HEK293 (cell line): ENCODE data around the gene LCN12.

ENCODE experiments used
- CTCF ChIA-PET: fragments of 350-600 bp; formaldehyde crosslinking; extraction: SDS; loops from one replicate; lab custom pipeline; 2021; ENCODE audit warnings: antibody characterized with exemption; lab: Yijun Ruan, JAX
- POLR2A ChIA-PET: fragments of 300-600 bp; formaldehyde crosslinking; extraction: SDS; loops from one replicate; lab custom pipeline; 2020; ENCODE audit warnings: antibody characterized with exemption, inconsistent platforms; lab: Yijun Ruan, JAX
- H3K27ac ChIP-seq: fragments of 200-500 bp; sonication (Bioruptor generic); 2 replicates; pipeline ENCODE4 v1.5.1; 2014; ENCODE audit warnings: low read depth, low read length, control low read depth, inconsistent platforms; ENCODE audit errors: extremely low read depth
- H3K36me3 ChIP-seq, 2 experiments: fragments of 200-500 bp in 1 of 2; sonication (Bioruptor generic) in 1 of 2; 1 replicate in 1 of 2; 2 replicates in 1 of 2; pipeline ENCODE4 v1.5.1; 2014 to 2017; ENCODE audit warnings: inconsistent platforms in 2 of 2, low read length in 2 of 2; ENCODE audit not compliant: control insufficient read depth in 2 of 2, insufficient read depth in 1 of 2
- H3K4me1 ChIP-seq: fragments of 200-500 bp; sonication (Bioruptor generic); 2 replicates; pipeline ENCODE4 v1.5.1; 2014; ENCODE audit warnings: mild to moderate bottlenecking, low read length, inconsistent platforms; ENCODE audit not compliant: control insufficient read depth, insufficient read depth
- H3K4me3 ChIP-seq: 2 replicates; pipeline ENCODE4 v1.5.1; 2011; ENCODE audit warnings: low read depth, mild to moderate bottlenecking, control low read depth, low read length, moderate library complexity
- H3K9me3 ChIP-seq: fragments of 200-500 bp; sonication (Bioruptor generic); 2 replicates; pipeline ENCODE4 v1.5.1; 2014; ENCODE audit warnings: low read depth, low read length, inconsistent platforms; ENCODE audit not compliant: control insufficient read depth, insufficient read depth
- ATF2 ChIP-seq: fragments of 450-650 bp; formaldehyde crosslinking; IDR thresholded peaks from 2 replicates; pipeline ENCODE4 v1.5.1; 2016; ENCODE audit warnings: missing biosample characterization, missing genetic modification characterization, low read depth
- KLF10 ChIP-seq: fragments of 450-650 bp; IDR thresholded peaks from 2 replicates; pipeline ENCODE4 v1.5.1; 2018; ENCODE audit warnings: missing biosample characterization, mild to moderate bottlenecking, missing genetic modification characterization
- OVOL3 ChIP-seq: fragments of 450-650 bp; formaldehyde crosslinking; IDR thresholded peaks from 2 replicates; pipeline ENCODE4 v1.5.1; 2016; ENCODE audit warnings: missing biosample characterization, missing genetic modification characterization
- PBX3 ChIP-seq: sonication (generic); formaldehyde crosslinking; IDR thresholded peaks from 2 replicates; pipeline ENCODE4 v1.8.1; 2022; ENCODE audit warnings: mild to moderate bottlenecking, moderate library complexity, missing genetic modification reagents
- ZNF146 ChIP-seq: fragments of 450-650 bp; formaldehyde crosslinking; IDR thresholded peaks from 2 replicates; pipeline ENCODE4 v1.5.1; 2016; ENCODE audit warnings: missing biosample characterization, missing genetic modification characterization
- ZNF169 ChIP-seq: fragments of 450-650 bp; formaldehyde crosslinking; IDR thresholded peaks from 2 replicates; pipeline ENCODE4 v1.5.1; 2016; ENCODE audit warnings: missing biosample characterization, missing genetic modification characterization
- ZNF211 ChIP-seq: fragments of 450-650 bp; formaldehyde crosslinking; IDR thresholded peaks from 2 replicates; pipeline ENCODE4 v1.5.1; 2016; ENCODE audit warnings: low read depth, missing biosample characterization, missing genetic modification characterization
- ZNF335 ChIP-seq: fragments of 450-650 bp; formaldehyde crosslinking; conservative IDR thresholded peaks from 2 replicates; pipeline ENCODE4 v1.5.1; 2016; ENCODE audit warnings: missing biosample characterization, missing genetic modification characterization
- ZNF404 ChIP-seq: fragments of 450-650 bp; formaldehyde crosslinking; IDR thresholded peaks from 2 replicates; pipeline ENCODE4 v1.5.1; 2017; ENCODE audit warnings: missing biosample characterization, missing genetic modification characterization
- ZNF501 ChIP-seq: fragments of 450-650 bp; formaldehyde crosslinking; IDR thresholded peaks from 2 replicates; pipeline ENCODE4 v1.5.1; 2016; ENCODE audit warnings: missing biosample characterization, missing genetic modification characterization
- ZNF518A ChIP-seq: fragments of 450-650 bp; formaldehyde crosslinking; conservative IDR thresholded peaks from 2 replicates; pipeline ENCODE4 v1.5.1; 2016; ENCODE audit warnings: low read depth, missing biosample characterization, missing genetic modification characterization
- ZNF529 ChIP-seq: fragments of 450-650 bp; formaldehyde crosslinking; IDR thresholded peaks from 2 replicates; pipeline ENCODE4 v1.5.1; 2017; ENCODE audit warnings: missing genetic modification characterization, missing biosample characterization; ENCODE audit not compliant: insufficient replicate concordance
- ZNF548 ChIP-seq: fragments of 450-650 bp; formaldehyde crosslinking; IDR thresholded peaks from 2 replicates; pipeline ENCODE4 v1.5.1; 2016; ENCODE audit warnings: missing biosample characterization, missing genetic modification characterization
- ZNF600 ChIP-seq: fragments of 450-650 bp; formaldehyde crosslinking; IDR thresholded peaks from 2 replicates; pipeline ENCODE4 v1.5.1; 2016; ENCODE audit warnings: missing biosample characterization, missing genetic modification characterization
- TF ChIP-seq, protein P1 (sequence below): fragments of 450-650 bp; formaldehyde crosslinking; IDR thresholded peaks from 2 replicates; pipeline ENCODE4 v1.5.0; 2017; ENCODE audit warnings: missing biosample characterization, missing genetic modification characterization, borderline replicate concordance
- TF ChIP-seq, protein P2 (sequence below): fragments of 450-650 bp; formaldehyde crosslinking; IDR thresholded peaks from 2 replicates; pipeline ENCODE4 v1.5.1; 2016; ENCODE audit warnings: missing biosample characterization, missing genetic modification characterization

The LCN12 gene

DNA sequence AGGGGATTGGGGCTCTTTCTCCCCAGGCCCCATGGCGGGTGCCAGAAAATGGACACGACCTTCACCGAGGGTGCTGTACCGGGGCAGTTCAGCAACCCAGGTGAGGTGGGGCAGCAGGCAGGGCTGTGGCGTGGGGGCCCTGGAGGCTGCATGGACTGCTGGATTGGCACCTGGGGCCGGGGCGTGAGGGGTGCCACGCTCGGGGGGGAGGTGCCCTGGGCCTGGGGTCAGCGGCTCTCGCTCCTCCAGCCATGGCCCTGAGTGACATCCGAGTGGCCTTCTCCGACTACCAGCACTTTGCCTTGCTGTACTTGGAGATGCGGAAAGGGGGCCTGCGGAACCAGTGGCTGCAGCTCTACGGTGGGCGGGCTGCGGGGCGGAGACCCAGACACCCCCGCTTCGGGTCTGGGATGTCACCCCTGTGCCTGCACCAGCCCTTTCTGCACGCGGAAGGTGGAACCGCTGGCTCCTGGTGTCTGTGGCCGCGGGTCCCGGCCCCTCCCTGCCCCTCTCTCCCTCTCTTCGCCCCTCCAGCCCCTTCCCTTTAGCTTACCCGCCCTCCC lies 32.5 kb downstream of the LCN12 start:
- no peaks in the 10 kb centered on the region for H3K36me3 ChIP-seq
- ChIA-PET POLR2A (no interaction called here), CTCF (no interaction called here)
- no peaks in the 10 kb centered on the region for H3K4me1 ChIP-seq
- H3K27ac ChIP-seq, result no peak overlapping the region
- H3K9me3 ChIP-seq, result no peaks in the 10 kb centered on the region
- H3K4me3 ChIP-seq, result no peak overlapping the region
- TF ChIP-seq ZNF518A (tag by site-specific recombination) (no peak), ZNF335 (no peak), ATF2 (no peak), ZNF501 (tag by site-specific recombination) (no peak)

DNA sequence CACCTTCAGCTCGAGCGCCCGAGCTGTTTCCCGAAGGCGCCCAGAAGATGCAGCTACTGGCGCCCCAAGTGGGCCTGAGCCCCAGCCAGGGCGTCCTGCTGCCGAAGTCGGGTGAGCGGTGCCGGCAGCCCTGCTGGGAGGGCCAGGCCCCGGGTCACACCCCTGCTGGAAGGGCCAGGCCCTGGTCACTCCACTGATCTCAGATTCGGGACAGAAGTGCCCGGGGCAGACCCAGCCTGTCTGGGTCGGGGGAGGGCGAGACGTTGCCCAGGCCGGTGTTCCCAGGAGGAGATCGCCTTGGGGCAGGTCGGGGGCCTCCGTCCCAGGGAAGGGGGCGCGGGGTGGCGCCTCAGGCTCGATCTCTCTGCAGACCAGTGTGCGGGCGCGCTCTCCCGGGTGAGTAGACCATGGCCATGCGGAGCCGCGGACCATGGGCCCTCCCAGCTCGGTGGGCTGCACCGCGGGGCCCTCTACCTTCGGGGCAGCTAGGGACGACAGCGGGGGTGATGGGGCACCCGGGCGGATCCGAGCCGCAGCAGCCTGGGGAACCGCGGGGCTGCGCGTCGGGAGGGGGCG lies 33.0 kb downstream of the LCN12 start:
- Histone ChIP-seq H3K27ac (no peak overlapping the region), H3K9me3 (no peaks in the 10 kb centered on the region), H3K36me3 (no peaks in the 10 kb centered on the region), H3K4me1 (no peaks in the 10 kb centered on the region), H3K4me3 (no peak overlapping the region)
- ChIA-PET CTCF (no interaction called here), POLR2A (no interaction called here)
- TF ChIP-seq, protein P1, sequence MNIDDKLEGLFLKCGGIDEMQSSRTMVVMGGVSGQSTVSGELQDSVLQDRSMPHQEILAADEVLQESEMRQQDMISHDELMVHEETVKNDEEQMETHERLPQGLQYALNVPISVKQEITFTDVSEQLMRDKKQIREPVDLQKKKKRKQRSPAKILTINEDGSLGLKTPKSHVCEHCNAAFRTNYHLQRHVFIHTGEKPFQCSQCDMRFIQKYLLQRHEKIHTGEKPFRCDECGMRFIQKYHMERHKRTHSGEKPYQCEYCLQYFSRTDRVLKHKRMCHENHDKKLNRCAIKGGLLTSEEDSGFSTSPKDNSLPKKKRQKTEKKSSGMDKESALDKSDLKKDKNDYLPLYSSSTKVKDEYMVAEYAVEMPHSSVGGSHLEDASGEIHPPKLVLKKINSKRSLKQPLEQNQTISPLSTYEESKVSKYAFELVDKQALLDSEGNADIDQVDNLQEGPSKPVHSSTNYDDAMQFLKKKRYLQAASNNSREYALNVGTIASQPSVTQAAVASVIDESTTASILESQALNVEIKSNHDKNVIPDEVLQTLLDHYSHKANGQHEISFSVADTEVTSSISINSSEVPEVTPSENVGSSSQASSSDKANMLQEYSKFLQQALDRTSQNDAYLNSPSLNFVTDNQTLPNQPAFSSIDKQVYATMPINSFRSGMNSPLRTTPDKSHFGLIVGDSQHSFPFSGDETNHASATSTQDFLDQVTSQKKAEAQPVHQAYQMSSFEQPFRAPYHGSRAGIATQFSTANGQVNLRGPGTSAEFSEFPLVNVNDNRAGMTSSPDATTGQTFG (tag by site-specific recombination), result no peak
- no peak for TF ChIP-seq ZNF529
- TF ChIP-seq ZNF600 (tag by site-specific recombination), result no peak
- no peak for TF ChIP-seq ZNF211 (tag by site-specific recombination)
- no peak for TF ChIP-seq OVOL3 (tag by site-specific recombination)
- no peak for TF ChIP-seq PBX3 (CRISPR knock-in tag)
- no peak for TF ChIP-seq ZNF548 (tag by site-specific recombination)
- TF ChIP-seq ZNF169 (tag by site-specific recombination), result no peak
- TF ChIP-seq ZNF404, result no peak
- no peak for TF ChIP-seq ZNF146 (tag by site-specific recombination)
- TF ChIP-seq, protein P2, sequence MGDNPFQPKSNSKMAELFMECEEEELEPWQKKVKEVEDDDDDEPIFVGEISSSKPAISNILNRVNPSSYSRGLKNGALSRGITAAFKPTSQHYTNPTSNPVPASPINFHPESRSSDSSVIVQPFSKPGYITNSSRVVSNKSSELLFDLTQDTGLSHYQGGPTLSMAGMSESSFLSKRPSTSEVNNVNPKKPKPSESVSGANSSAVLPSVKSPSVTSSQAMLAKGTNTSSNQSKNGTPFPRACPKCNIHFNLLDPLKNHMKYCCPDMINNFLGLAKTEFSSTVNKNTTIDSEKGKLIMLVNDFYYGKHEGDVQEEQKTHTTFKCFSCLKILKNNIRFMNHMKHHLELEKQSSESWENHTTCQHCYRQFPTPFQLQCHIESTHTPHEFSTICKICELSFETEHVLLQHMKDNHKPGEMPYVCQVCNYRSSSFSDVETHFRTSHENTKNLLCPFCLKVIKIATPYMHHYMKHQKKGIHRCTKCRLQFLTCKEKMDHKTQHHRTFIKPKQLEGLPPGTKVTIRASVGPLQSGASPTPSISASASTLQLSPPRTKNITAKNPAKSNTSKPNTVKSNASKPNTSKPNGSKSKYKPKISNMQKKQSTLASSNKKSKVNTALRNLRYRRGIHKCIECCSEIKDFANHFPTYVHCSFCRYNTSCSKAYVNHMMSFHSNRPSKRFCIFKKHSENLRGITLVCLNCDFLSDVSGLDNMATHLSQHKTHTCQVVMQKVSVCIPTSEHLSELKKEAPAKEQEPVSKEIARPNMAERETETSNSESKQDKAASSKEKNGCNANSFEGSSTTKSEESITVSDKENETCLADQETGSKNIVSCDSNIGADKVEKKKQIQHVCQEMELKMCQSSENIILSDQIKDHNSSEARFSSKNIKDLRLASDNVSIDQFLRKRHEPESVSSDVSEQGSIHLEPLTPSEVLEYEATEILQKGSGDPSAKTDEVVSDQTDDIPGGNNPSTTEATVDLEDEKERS (tag by site-specific recombination), result no peak
- TF ChIP-seq KLF10 (tag by site-specific recombination), result no peak
